ENCODE data around the gene NPEPL1.

NPEPL1 gene

GRCh38 chr20:58763076-58763475, 70.5 kb downstream of the NPEPL1 start:
- no peak for DNase-seq

All from activated T-cell treated with anti-CD3 and anti-CD28 coated beads, Interleukin-2, amount 50 U/mL, for 48 hours (primary cell).